ENCODE measurements around the gene MYO1E. TPM values are rescaled to one million over a fixed set of nuclear protein-coding genes. Genes with fewer than 3 reads are reported as not detected.

Gene MYO1E
- total RNA-seq, 6 experiments from 2014 or later: 108 to 142 (median 115) TPM

GRCh38 chr15:59245559-59245958 lies 127.1 kb downstream of the MYO1E start:
- Mint-ChIP-seq H3K27ac (no peak overlapping the region), H3K4me3 (no peak overlapping the region), H3K27me3 (ENCODE audit: insufficient read depth) (peaks cover 2% of the 10 kb centered on the region), H3K4me1 (ENCODE audit: low read depth) (peaks cover 32% of the 10 kb centered on the region), H3K9me3 (no peaks in the 10 kb centered on the region), H3K36me3 (ENCODE audit: low read depth) (peaks cover 34% of the 10 kb centered on the region)
- peak; percentile 48 for DNase-seq
- TF ChIP-seq CTCF (IDR thresholded peaks at IDR 0.05): no peak

DNA sequence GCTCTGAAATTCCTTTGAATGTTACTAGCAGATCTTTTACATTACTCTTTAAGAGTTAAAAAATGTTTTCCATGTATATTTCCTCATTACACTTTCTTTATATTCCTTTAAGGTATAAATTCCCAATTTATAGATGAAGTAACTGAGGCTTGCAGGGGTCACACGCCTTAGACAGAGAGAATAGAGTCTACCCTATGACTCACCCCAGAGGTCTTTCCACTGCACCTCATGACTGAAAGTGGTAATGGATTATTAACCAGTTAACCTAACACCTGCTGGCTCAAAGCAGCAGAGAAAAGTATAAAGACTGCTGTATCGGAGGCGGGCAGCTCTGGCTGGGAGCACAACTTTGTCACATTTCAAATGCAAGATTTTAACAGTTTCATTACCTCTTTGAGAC lies 128.3 kb downstream of the MYO1E start:
- H3K4me1 Mint-ChIP-seq (ENCODE audit: low read depth): peaks cover 32% of the 10 kb centered on the region
- no peaks in the 10 kb centered on the region for H3K9me3 Mint-ChIP-seq
- no peak overlapping the region for H3K4me3 Mint-ChIP-seq
- peaks cover 34% of the 10 kb centered on the region for H3K36me3 Mint-ChIP-seq (ENCODE audit: low read depth)
- DNase-seq: no peak
- no peak overlapping the region for H3K27ac Mint-ChIP-seq
- no peak for TF ChIP-seq CTCF (IDR thresholded peaks at IDR 0.05)
- H3K27me3 Mint-ChIP-seq (ENCODE audit: insufficient read depth): peaks cover 2% of the 10 kb centered on the region

DNA sequence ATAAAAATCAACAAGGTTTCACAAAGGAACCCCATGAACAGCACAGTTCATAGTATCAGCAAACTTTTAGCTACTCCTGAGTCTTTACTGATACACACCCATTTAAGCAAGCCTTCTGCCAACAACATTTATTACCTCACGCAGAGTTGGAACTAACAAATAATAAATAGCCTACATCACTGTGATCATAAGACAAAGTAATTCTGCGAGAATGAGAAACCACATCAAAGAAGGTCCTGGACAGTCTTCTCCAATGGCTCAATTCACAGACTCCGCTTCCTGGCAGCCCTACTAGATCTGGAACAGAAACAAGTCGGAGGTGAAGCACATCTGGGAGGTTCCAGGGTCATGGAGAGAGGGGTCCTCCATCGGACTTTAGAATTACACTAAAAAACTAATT lies 129.0 kb downstream of the MYO1E start:
- Mint-ChIP-seq H3K4me1 (ENCODE audit: low read depth) (peaks cover 32% of the 10 kb centered on the region), H3K4me3 (no peak overlapping the region), H3K27ac (no peak overlapping the region), H3K27me3 (ENCODE audit: insufficient read depth) (peaks cover 2% of the 10 kb centered on the region), H3K9me3 (no peaks in the 10 kb centered on the region), H3K36me3 (ENCODE audit: low read depth) (peaks cover 34% of the 10 kb centered on the region)
- TF ChIP-seq CTCF (IDR thresholded peaks at IDR 0.05): no peak
- no peak for DNase-seq

GRCh38 chr15:59242649-59243048 lies 130.0 kb downstream of the MYO1E start:
- H3K27me3 Mint-ChIP-seq (ENCODE audit: insufficient read depth): peaks cover 2% of the 10 kb centered on the region
- H3K9me3 Mint-ChIP-seq: no peaks in the 10 kb centered on the region
- DNase-seq: no peak
- H3K36me3 Mint-ChIP-seq (ENCODE audit: low read depth): peaks cover 34% of the 10 kb centered on the region
- H3K4me3 Mint-ChIP-seq: no peak overlapping the region
- H3K27ac Mint-ChIP-seq: no peak overlapping the region
- H3K4me1 Mint-ChIP-seq (ENCODE audit: low read depth): peaks cover 31% of the 10 kb centered on the region
- no peak for TF ChIP-seq CTCF (IDR thresholded peaks at IDR 0.05)

DNA sequence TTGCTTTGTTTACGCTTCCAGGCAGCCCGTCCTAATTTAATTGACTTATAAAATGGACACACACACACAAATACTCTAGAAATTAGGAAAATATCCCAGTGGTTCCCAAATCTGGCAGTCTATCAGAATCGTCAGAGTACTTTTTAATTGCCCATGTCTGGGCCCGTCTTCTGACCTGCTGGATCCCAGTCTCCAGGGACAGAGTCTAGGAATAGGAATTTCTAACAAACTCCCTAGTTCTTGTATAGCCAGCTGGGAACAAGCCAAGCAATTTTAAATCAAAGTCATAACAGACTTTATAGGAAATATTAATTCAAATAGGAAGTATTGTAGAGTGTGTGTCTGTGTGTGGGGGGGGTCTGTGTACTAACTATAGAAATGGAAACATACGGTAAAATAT lies 132.6 kb downstream of the MYO1E start:
- no peak overlapping the region for H3K27ac Mint-ChIP-seq
- peaks cover 42% of the 10 kb centered on the region for H3K36me3 Mint-ChIP-seq (ENCODE audit: low read depth)
- peaks cover 26% of the 10 kb centered on the region for H3K4me1 Mint-ChIP-seq (ENCODE audit: low read depth)

More for the DNA sequence above, 132.6 kb downstream of the MYO1E start:
- H3K4me3 Mint-ChIP-seq: no peak overlapping the region
- no peaks in the 10 kb centered on the region for H3K9me3 Mint-ChIP-seq
- TF ChIP-seq CTCF (IDR thresholded peaks at IDR 0.05): no peak
- H3K27me3 Mint-ChIP-seq (ENCODE audit: insufficient read depth): peaks cover 2% of the 10 kb centered on the region
- DNase-seq: no peak
